Liver (tissue), 3 donors: Measurements from ENCODE around the gene FARS2.

Experiments
- EGR1 ChIP-seq, 2 donors: IDR thresholded peaks; 2 replicates each; pipeline ENCODE4 v1.6.1; 2016 to 2018; ENCODE audit warnings: antibody characterized with exemption in 2 of 2, low read depth in 2 of 2
- FOXA1 ChIP-seq: IDR thresholded peaks from 2 replicates; pipeline ENCODE4 v1.6.1; 2016; ENCODE audit warnings: antibody characterized with exemption
- GABPA ChIP-seq, 2 donors: IDR thresholded peaks in 1 of 2; conservative IDR thresholded peaks in 1 of 2; 2 replicates each; pipeline ENCODE4 v1.6.1; 2016; ENCODE audit warnings: antibody characterized with exemption in 2 of 2, mild to moderate bottlenecking in 1 of 2, moderate library complexity in 1 of 2
- JUND ChIP-seq, 2 donors: IDR thresholded peaks; 2 replicates each; pipeline ENCODE4 v1.6.1; 2016; ENCODE audit warnings: antibody characterized with exemption in 2 of 2
- NR2F2 ChIP-seq: IDR thresholded peaks from 2 replicates; pipeline ENCODE4 v1.6.1; 2016; ENCODE audit warnings: antibody characterized with exemption
- RAD21 ChIP-seq, 2 donors: IDR thresholded peaks; 2 replicates each; pipeline ENCODE4 v1.6.1; 2016; ENCODE audit warnings: antibody characterized with exemption in 2 of 2, mild to moderate bottlenecking in 2 of 2
- RXRA ChIP-seq, 2 donors: IDR thresholded peaks; 2 replicates each; pipeline ENCODE4 v1.6.1; 2017 to 2018; ENCODE audit warnings: antibody characterized with exemption in 2 of 2, mild to moderate bottlenecking in 1 of 2
- SP1 ChIP-seq: IDR thresholded peaks from 2 replicates; pipeline ENCODE4 v1.6.1; 2018; ENCODE audit warnings: antibody characterized with exemption, mild to moderate bottlenecking
- TAF1 ChIP-seq: conservative IDR thresholded peaks from 2 replicates; pipeline ENCODE4 v1.6.1; 2016; ENCODE audit warnings: antibody characterized with exemption, mild to moderate bottlenecking
- YY1 ChIP-seq: IDR thresholded peaks from 2 replicates; pipeline ENCODE4 v1.6.1; 2016; ENCODE audit warnings: antibody characterized with exemption, mild to moderate bottlenecking
- ZBTB33 ChIP-seq: IDR thresholded peaks from 2 replicates; pipeline ENCODE4 v1.6.1; 2016; ENCODE audit warnings: antibody characterized with exemption
- TF ChIP-seq, protein P1 (sequence below): fragments of 150-350 bp; IDR thresholded peaks from 2 replicates; pipeline ENCODE4 v1.5.1; 2017; ENCODE audit warnings: improper control_type of control experiment, low read depth, low read length; ENCODE audit not compliant: missing input control
- TF ChIP-seq, protein P2 (sequence below): IDR thresholded peaks from 2 replicates; pipeline ENCODE4 v1.6.1; 2016; ENCODE audit warnings: antibody characterized with exemption
- TF ChIP-seq, protein P3 (sequence below): IDR thresholded peaks from 2 replicates; pipeline ENCODE4 v1.6.1; 2016; ENCODE audit warnings: antibody characterized with exemption, mild to moderate bottlenecking
- donor health status: healthy.
- donor health status: healthy.

DNA sequence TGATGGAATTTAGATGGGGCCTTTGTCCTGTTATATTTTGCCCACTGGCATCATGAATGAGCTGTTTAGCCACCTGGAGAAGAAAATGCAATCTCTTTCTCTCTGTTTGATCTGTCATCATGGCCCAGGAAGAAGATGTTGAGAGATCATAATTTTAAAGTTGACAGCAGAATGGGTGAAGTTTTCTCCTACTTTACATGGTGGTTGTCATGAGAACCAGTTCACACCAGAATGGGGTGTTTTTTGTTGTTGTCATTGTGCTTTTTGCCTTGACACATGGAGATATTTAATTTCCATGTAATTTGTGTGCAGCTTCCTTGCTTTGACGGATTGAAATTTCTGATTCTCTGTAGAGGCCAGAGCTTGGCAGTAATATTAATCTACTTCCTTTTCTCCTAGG, 122.5 kb downstream of the FARS2 start:
- TF ChIP-seq EGR1 (IDR thresholded peaks at IDR 0.05; ENCODE audit: low read depth in 2 of 2) (no peak), GABPA (IDR thresholded peaks at IDR 0.05 in 1 of 2, conservative IDR thresholded peaks at IDR 0.05 in 1 of 2) (no peak), TAF1 (no peak), RAD21 (IDR thresholded peaks at IDR 0.05) (no peak), NR2F2 (no peak), YY1 (no peak), SP1 (no peak), RXRA (IDR thresholded peaks at IDR 0.05) (no peak), ZBTB33 (no peak), JUND (IDR thresholded peaks at IDR 0.05) (no peak), FOXA1 (no peak)
- TF ChIP-seq, protein P1, sequence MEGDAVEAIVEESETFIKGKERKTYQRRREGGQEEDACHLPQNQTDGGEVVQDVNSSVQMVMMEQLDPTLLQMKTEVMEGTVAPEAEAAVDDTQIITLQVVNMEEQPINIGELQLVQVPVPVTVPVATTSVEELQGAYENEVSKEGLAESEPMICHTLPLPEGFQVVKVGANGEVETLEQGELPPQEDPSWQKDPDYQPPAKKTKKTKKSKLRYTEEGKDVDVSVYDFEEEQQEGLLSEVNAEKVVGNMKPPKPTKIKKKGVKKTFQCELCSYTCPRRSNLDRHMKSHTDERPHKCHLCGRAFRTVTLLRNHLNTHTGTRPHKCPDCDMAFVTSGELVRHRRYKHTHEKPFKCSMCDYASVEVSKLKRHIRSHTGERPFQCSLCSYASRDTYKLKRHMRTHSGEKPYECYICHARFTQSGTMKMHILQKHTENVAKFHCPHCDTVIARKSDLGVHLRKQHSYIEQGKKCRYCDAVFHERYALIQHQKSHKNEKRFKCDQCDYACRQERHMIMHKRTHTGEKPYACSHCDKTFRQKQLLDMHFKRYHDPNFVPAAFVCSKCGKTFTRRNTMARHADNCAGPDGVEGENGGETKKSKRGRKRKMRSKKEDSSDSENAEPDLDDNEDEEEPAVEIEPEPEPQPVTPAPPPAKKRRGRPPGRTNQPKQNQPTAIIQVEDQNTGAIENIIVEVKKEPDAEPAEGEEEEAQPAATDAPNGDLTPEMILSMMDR, result no peak
- TF ChIP-seq, protein P2, sequence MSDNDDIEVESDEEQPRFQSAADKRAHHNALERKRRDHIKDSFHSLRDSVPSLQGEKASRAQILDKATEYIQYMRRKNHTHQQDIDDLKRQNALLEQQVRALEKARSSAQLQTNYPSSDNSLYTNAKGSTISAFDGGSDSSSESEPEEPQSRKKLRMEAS, result no peak
- TF ChIP-seq, protein P3, sequence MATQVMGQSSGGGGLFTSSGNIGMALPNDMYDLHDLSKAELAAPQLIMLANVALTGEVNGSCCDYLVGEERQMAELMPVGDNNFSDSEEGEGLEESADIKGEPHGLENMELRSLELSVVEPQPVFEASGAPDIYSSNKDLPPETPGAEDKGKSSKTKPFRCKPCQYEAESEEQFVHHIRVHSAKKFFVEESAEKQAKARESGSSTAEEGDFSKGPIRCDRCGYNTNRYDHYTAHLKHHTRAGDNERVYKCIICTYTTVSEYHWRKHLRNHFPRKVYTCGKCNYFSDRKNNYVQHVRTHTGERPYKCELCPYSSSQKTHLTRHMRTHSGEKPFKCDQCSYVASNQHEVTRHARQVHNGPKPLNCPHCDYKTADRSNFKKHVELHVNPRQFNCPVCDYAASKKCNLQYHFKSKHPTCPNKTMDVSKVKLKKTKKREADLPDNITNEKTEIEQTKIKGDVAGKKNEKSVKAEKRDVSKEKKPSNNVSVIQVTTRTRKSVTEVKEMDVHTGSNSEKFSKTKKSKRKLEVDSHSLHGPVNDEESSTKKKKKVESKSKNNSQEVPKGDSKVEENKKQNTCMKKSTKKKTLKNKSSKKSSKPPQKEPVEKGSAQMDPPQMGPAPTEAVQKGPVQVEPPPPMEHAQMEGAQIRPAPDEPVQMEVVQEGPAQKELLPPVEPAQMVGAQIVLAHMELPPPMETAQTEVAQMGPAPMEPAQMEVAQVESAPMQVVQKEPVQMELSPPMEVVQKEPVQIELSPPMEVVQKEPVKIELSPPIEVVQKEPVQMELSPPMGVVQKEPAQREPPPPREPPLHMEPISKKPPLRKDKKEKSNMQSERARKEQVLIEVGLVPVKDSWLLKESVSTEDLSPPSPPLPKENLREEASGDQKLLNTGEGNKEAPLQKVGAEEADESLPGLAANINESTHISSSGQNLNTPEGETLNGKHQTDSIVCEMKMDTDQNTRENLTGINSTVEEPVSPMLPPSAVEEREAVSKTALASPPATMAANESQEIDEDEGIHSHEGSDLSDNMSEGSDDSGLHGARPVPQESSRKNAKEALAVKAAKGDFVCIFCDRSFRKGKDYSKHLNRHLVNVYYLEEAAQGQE, result no peak
